ENCODE results near the gene ZNF678. TPM values are rescaled to one million over a fixed set of nuclear protein-coding genes. Genes with fewer than 3 reads are reported as not detected.
"Not testable (repeated sequence)": the region's sequence is repeated elsewhere in the genome, so short reads cannot be mapped to it uniquely, and the experiment has no call there.

The ZNF678 gene
- total and polyA plus RNA-seq, 7 experiments from 2014 or later, result 3.2 to 8.3 (median 7.1) TPM

- intact Hi-C loops (cut with micrococcal nuclease), result no loop called here
- ATAC-seq (no peak), DNase-seq (no peak)
- H3K27ac Mint-ChIP-seq, result no peak overlapping the region
- H3K27me3 Mint-ChIP-seq, result no peaks in the 10 kb centered on the region
- H3K36me3 Mint-ChIP-seq, result peaks cover 8 to 69% (median 61%) of the 10 kb centered on the region in 5 donors
- Histone ChIP-seq H3K4me1 (ENCODE audit: control insufficient read depth in 2 of 2, insufficient read depth in 2 of 2, low read length in 2 of 2) (no peaks in the 10 kb centered on the region), H3K9me3 (ENCODE audit: control insufficient read depth in 2 of 3, low read length in 3 of 3) (peaks cover 0 to 28% (median 0%) of the 10 kb centered on the region in 3 experiments), H3K27me3 (ENCODE audit: control insufficient read depth in 2 of 2, insufficient read depth in 2 of 2, low read length in 2 of 2) (no peaks in the 10 kb centered on the region), H3K4me3 (ENCODE audit: low read length) (no peak overlapping the region), H3K27ac (ENCODE audit: low read depth, low read length) (no peak overlapping the region), H3K36me3 (ENCODE audit: control insufficient read depth in 2 of 3, insufficient read depth in 3 of 3, low read length in 3 of 3) (peaks cover 0 to 9% (median 0%) of the 10 kb centered on the region in 3 experiments)
- ChIA-PET POLR2A (no interaction called here), CTCF (no interaction called here)
- H3K9me3 Mint-ChIP-seq, result peaks cover 13 to 69% (median 29%) of the 10 kb centered on the region in 11 donors
- no peak overlapping the region for H3K4me3 Mint-ChIP-seq
- peaks cover 0 to 17% (median 10%) of the 10 kb centered on the region in 7 donors for H3K4me1 Mint-ChIP-seq
Measured at GRCh38 chr1:227583354-227583753, 20.0 kb downstream of the ZNF678 start.

- POLR2A ChIA-PET, result no interaction called here
- ATAC-seq (no peak), DNase-seq (no peak)
- Histone ChIP-seq H3K4me3 (ENCODE audit: low read length) (no peak overlapping the region), H3K36me3 (ENCODE audit: control insufficient read depth in 2 of 3, insufficient read depth in 3 of 3, low read length in 3 of 3) (peaks cover 0 to 9% (median 0%) of the 10 kb centered on the region in 3 experiments), H3K27me3 (ENCODE audit: control insufficient read depth in 2 of 2, insufficient read depth in 2 of 2, low read length in 2 of 2) (no peaks in the 10 kb centered on the region), H3K4me1 (ENCODE audit: control insufficient read depth in 2 of 2, insufficient read depth in 2 of 2, low read length in 2 of 2) (no peaks in the 10 kb centered on the region), H3K9me3 (ENCODE audit: control insufficient read depth in 2 of 3, low read length in 3 of 3) (peaks cover 0 to 41% (median 0%) of the 10 kb centered on the region in 3 experiments), H3K27ac (ENCODE audit: low read depth, low read length) (no peak overlapping the region)
- Mint-ChIP-seq H3K4me1 (peaks cover 0 to 2% (median 0%) of the 10 kb centered on the region in 7 donors), H3K36me3 (peaks cover 8 to 83% (median 80%) of the 10 kb centered on the region in 5 donors), H3K9me3 (peaks cover 10 to 89% (median 43%) of the 10 kb centered on the region in 11 donors), H3K27ac (peak overlapping the region in 1 of 9 donors; percentile 59), H3K4me3 (no peak overlapping the region), H3K27me3 (no peaks in the 10 kb centered on the region)
- CTCF ChIA-PET, result no interaction called here
- intact Hi-C loops (cut with micrococcal nuclease), result no loop called here
Measured at GRCh38 chr1:227586733-227587132, 23.4 kb downstream of the ZNF678 start.

GRCh38 chr1:227587968-227588367, 24.6 kb downstream of the ZNF678 start:
- Histone ChIP-seq H3K36me3 (ENCODE audit: control insufficient read depth in 2 of 3, insufficient read depth in 3 of 3, low read length in 3 of 3) (peaks cover 0 to 9% (median 0%) of the 10 kb centered on the region in 3 experiments), H3K4me3 (ENCODE audit: low read length) (no peak overlapping the region), H3K27me3 (ENCODE audit: control insufficient read depth in 2 of 2, insufficient read depth in 2 of 2, low read length in 2 of 2) (no peaks in the 10 kb centered on the region), H3K9me3 (ENCODE audit: control insufficient read depth in 2 of 3, low read length in 3 of 3) (peaks cover 0 to 50% (median 0%) of the 10 kb centered on the region in 3 experiments), H3K27ac (ENCODE audit: low read depth, low read length) (no peak overlapping the region), H3K4me1 (ENCODE audit: control insufficient read depth in 2 of 2, insufficient read depth in 2 of 2, low read length in 2 of 2) (no peaks in the 10 kb centered on the region)
- Mint-ChIP-seq H3K36me3 (peaks cover 8 to 84% (median 75%) of the 10 kb centered on the region in 5 donors), H3K9me3 (peaks cover 10 to 95% (median 48%) of the 10 kb centered on the region in 11 donors), H3K4me3 (peak overlapping the region in 1 of 10 donors; percentile 27), H3K27me3 (no peaks in the 10 kb centered on the region), H3K4me1 (peaks cover 0 to 2% (median 0%) of the 10 kb centered on the region in 7 donors), H3K27ac (peak overlapping the region in 1 of 9 donors; percentile 19)
- CTCF ChIA-PET, result no interaction called here
- DNase-seq (no peak), ATAC-seq (no peak)
- POLR2A ChIA-PET, result no interaction called here
- intact Hi-C loops (cut with micrococcal nuclease), result no loop called here

GRCh38 chr1:227588769-227589168, 25.4 kb downstream of the ZNF678 start:
- H3K27ac Mint-ChIP-seq; CTCF ChIA-PET; H3K27me3 Mint-ChIP-seq; H3K4me3 Mint-ChIP-seq; DNase-seq; H3K36me3 ChIP-seq (ENCODE audit: control insufficient read depth in 2 of 3, insufficient read depth in 3 of 3, low read length in 3 of 3); POLR2A ChIA-PET; H3K27me3 ChIP-seq (ENCODE audit: control insufficient read depth in 2 of 2, insufficient read depth in 2 of 2, low read length in 2 of 2); H3K27ac ChIP-seq (ENCODE audit: low read depth, low read length); H3K4me1 ChIP-seq (ENCODE audit: control insufficient read depth in 2 of 2, insufficient read depth in 2 of 2, low read length in 2 of 2); H3K4me1 Mint-ChIP-seq; ATAC-seq; intact Hi-C loops (cut with micrococcal nuclease); H3K4me3 ChIP-seq (ENCODE audit: low read length): not testable (repeated sequence)
- peaks cover 0 to 52% (median 0%) of the 10 kb centered on the region in 3 experiments for H3K9me3 ChIP-seq (ENCODE audit: control insufficient read depth in 2 of 3, low read length in 3 of 3)
- peaks cover 8 to 86% (median 77%) of the 10 kb centered on the region in 5 donors for H3K36me3 Mint-ChIP-seq
- peaks cover 10 to 97% (median 48%) of the 10 kb centered on the region in 11 donors for H3K9me3 Mint-ChIP-seq

- H3K4me1 Mint-ChIP-seq; DNase-seq; POLR2A ChIA-PET; ATAC-seq; H3K4me3 ChIP-seq (ENCODE audit: low read length); H3K4me1 ChIP-seq (ENCODE audit: control insufficient read depth in 2 of 2, insufficient read depth in 2 of 2, low read length in 2 of 2); intact Hi-C loops (cut with micrococcal nuclease); CTCF ChIA-PET; H3K4me3 Mint-ChIP-seq; H3K36me3 ChIP-seq (ENCODE audit: control insufficient read depth in 2 of 3, insufficient read depth in 3 of 3, low read length in 3 of 3); H3K27ac ChIP-seq (ENCODE audit: low read depth, low read length); H3K27me3 Mint-ChIP-seq; H3K27ac Mint-ChIP-seq; H3K27me3 ChIP-seq (ENCODE audit: control insufficient read depth in 2 of 2, insufficient read depth in 2 of 2, low read length in 2 of 2): not testable (repeated sequence)
- peaks cover 3 to 83% (median 78%) of the 10 kb centered on the region in 5 donors for H3K36me3 Mint-ChIP-seq
- H3K9me3 Mint-ChIP-seq, result peaks cover 5 to 98% (median 54%) of the 10 kb centered on the region in 11 donors
- peaks cover 0 to 42% (median 0%) of the 10 kb centered on the region in 3 experiments for H3K9me3 ChIP-seq (ENCODE audit: control insufficient read depth in 2 of 3, low read length in 3 of 3)
Measured at GRCh38 chr1:227589777-227590176, 26.4 kb downstream of the ZNF678 start.

GRCh38 chr1:227596222-227596621, 32.9 kb downstream of the ZNF678 start:
- H3K4me1 Mint-ChIP-seq; H3K4me3 ChIP-seq (ENCODE audit: low read length); H3K27ac ChIP-seq (ENCODE audit: low read depth, low read length); DNase-seq; ATAC-seq; H3K27me3 Mint-ChIP-seq; POLR2A ChIA-PET; CTCF ChIA-PET; H3K4me3 Mint-ChIP-seq; H3K27ac Mint-ChIP-seq; H3K36me3 ChIP-seq (ENCODE audit: control insufficient read depth in 2 of 3, insufficient read depth in 3 of 3, low read length in 3 of 3); intact Hi-C loops (cut with micrococcal nuclease); H3K27me3 ChIP-seq (ENCODE audit: control insufficient read depth in 2 of 2, insufficient read depth in 2 of 2, low read length in 2 of 2); H3K4me1 ChIP-seq (ENCODE audit: control insufficient read depth in 2 of 2, insufficient read depth in 2 of 2, low read length in 2 of 2): not testable (repeated sequence)
- H3K9me3 Mint-ChIP-seq, result peaks cover 12 to 88% (median 47%) of the 10 kb centered on the region in 11 donors
- H3K36me3 Mint-ChIP-seq, result peaks cover 3 to 78% (median 65%) of the 10 kb centered on the region in 5 donors
- H3K9me3 ChIP-seq (ENCODE audit: control insufficient read depth in 2 of 3, low read length in 3 of 3), result peaks cover 0 to 38% (median 5%) of the 10 kb centered on the region in 3 experiments

GRCh38 chr1:227603327-227603726, 40.0 kb downstream of the ZNF678 start:
- Mint-ChIP-seq H3K4me3 (no peak overlapping the region), H3K9me3 (peaks cover 0 to 75% (median 48%) of the 10 kb centered on the region in 11 donors), H3K36me3 (peaks cover 2 to 63% (median 61%) of the 10 kb centered on the region in 5 donors), H3K4me1 (peaks cover 0 to 7% (median 0%) of the 10 kb centered on the region in 7 donors), H3K27ac (no peak overlapping the region), H3K27me3 (no peaks in the 10 kb centered on the region)
- no peak for DNase-seq
- no peak overlapping the region for H3K4me3 ChIP-seq (ENCODE audit: low read length)
- ChIA-PET CTCF (no interaction called here), POLR2A (no interaction called here)
- no peaks in the 10 kb centered on the region for H3K4me1 ChIP-seq (ENCODE audit: control insufficient read depth in 2 of 2, insufficient read depth in 2 of 2, low read length in 2 of 2)
- no peaks in the 10 kb centered on the region for H3K27me3 ChIP-seq (ENCODE audit: control insufficient read depth in 2 of 2, insufficient read depth in 2 of 2, low read length in 2 of 2)
- no peak for ATAC-seq
- H3K27ac ChIP-seq (ENCODE audit: low read depth, low read length), result no peak overlapping the region
- peaks cover 0 to 24% (median 11%) of the 10 kb centered on the region in 3 experiments for H3K9me3 ChIP-seq (ENCODE audit: control insufficient read depth in 2 of 3, low read length in 3 of 3)
- peaks cover 0 to 9% (median 0%) of the 10 kb centered on the region in 3 experiments for H3K36me3 ChIP-seq (ENCODE audit: control insufficient read depth in 2 of 3, insufficient read depth in 3 of 3, low read length in 3 of 3)
- intact Hi-C loops (cut with micrococcal nuclease), result no loop called here
